Type B pancreatic cell (in vitro differentiated cells): ENCODE measurements around the gene SPDYE18. TPM values are rescaled to one million over a fixed set of nuclear protein-coding genes. Genes with fewer than 3 reads are reported as not detected.

Experiments
- total RNA-seq: library from RNA; stranded (reverse); gene quantifications from 2 replicates; pipeline ENCODE4 v1.2.1, GENCODE V29; 2021; ENCODE audit warnings: low replicate concordance

Gene SPDYE18
- total RNA-seq, 1 donor from 2014 or later: not detected

Other genes starting within 250 kb of the SPDYE18 start
- not detected in 2 replicates for gene SPDYE17, start 30.2 kb downstream of the SPDYE18 start, total RNA-seq
- 2.1 and 15.3 TPM in 2 replicates for gene CCDC146, start 60.1 kb upstream of the SPDYE18 start, total RNA-seq
- gene FGL2, start 137.3 kb upstream of the SPDYE18 start, total RNA-seq: 0.99 and 1.9 TPM in 2 replicates